ENCODE data around the gene ADAMTS17. TPM values are rescaled to one million over a fixed set of nuclear protein-coding genes. Genes with fewer than 3 reads are reported as not detected.
A peak's percentile ranks its signal among the peaks of the same experiment; 100 is the strongest.

The ADAMTS17 gene
- total RNA-seq, 1 donor from 2014 or later: 2.3 TPM

GRCh38 chr15:99943466-99943865 lies 398.3 kb downstream of the ADAMTS17 start:
- Histone ChIP-seq H3K27me3 (ENCODE audit: control insufficient read depth, insufficient read depth, low read length) (no peaks in the 10 kb centered on the region), H3K36me3 (ENCODE audit: control insufficient read depth, insufficient read depth, low read length) (no peaks in the 10 kb centered on the region), H3K4me3 (ENCODE audit: low read depth, low read length) (no peak overlapping the region)
- no peak for DNase-seq (ENCODE audit: low read depth)
- TF ChIP-seq CTCF (IDR thresholded peaks at IDR 0.05; ENCODE audit: insufficient read depth, low read length, poor library complexity, severe bottlenecking): no peak

- no peak for DNase-seq (ENCODE audit: low read depth)
- no peaks in the 10 kb centered on the region for H3K36me3 ChIP-seq (ENCODE audit: control insufficient read depth, insufficient read depth, low read length)
- H3K4me3 ChIP-seq (ENCODE audit: low read depth, low read length): no peak overlapping the region
- no peaks in the 10 kb centered on the region for H3K27me3 ChIP-seq (ENCODE audit: control insufficient read depth, insufficient read depth, low read length)
- TF ChIP-seq CTCF (IDR thresholded peaks at IDR 0.05; ENCODE audit: insufficient read depth, low read length, poor library complexity, severe bottlenecking): no peak
Measured at GRCh38 chr15:99932676-99933402, 408.9 kb downstream of the ADAMTS17 start.

- TF ChIP-seq CTCF (IDR thresholded peaks at IDR 0.05; ENCODE audit: insufficient read depth, low read length, poor library complexity, severe bottlenecking): no peak
- DNase-seq (ENCODE audit: low read depth): peak; percentile 32
- Histone ChIP-seq H3K4me3 (ENCODE audit: low read depth, low read length) (no peak overlapping the region), H3K27me3 (ENCODE audit: control insufficient read depth, insufficient read depth, low read length) (no peaks in the 10 kb centered on the region), H3K36me3 (ENCODE audit: control insufficient read depth, insufficient read depth, low read length) (no peaks in the 10 kb centered on the region)
Measured at GRCh38 chr15:99931703-99932603, 409.8 kb downstream of the ADAMTS17 start.

GRCh38 chr15:99930696-99931095 lies 411.1 kb downstream of the ADAMTS17 start:
- H3K27me3 ChIP-seq (ENCODE audit: control insufficient read depth, insufficient read depth, low read length): no peaks in the 10 kb centered on the region
- no peak for DNase-seq (ENCODE audit: low read depth)
- no peak for TF ChIP-seq CTCF (IDR thresholded peaks at IDR 0.05; ENCODE audit: insufficient read depth, low read length, poor library complexity, severe bottlenecking)
- H3K4me3 ChIP-seq (ENCODE audit: low read depth, low read length): no peak overlapping the region
- H3K36me3 ChIP-seq (ENCODE audit: control insufficient read depth, insufficient read depth, low read length): no peaks in the 10 kb centered on the region

GRCh38 chr15:99929266-99929665 lies 412.5 kb downstream of the ADAMTS17 start:
- Histone ChIP-seq H3K36me3 (ENCODE audit: control insufficient read depth, insufficient read depth, low read length) (no peaks in the 10 kb centered on the region), H3K27me3 (ENCODE audit: control insufficient read depth, insufficient read depth, low read length) (no peaks in the 10 kb centered on the region), H3K4me3 (ENCODE audit: low read depth, low read length) (no peak overlapping the region)
- TF ChIP-seq CTCF (IDR thresholded peaks at IDR 0.05; ENCODE audit: insufficient read depth, low read length, poor library complexity, severe bottlenecking): no peak
- DNase-seq (ENCODE audit: low read depth): no peak
